Omental fat pad (tissue), 4 donors: ENCODE data around the gene JMJD1C. TPM values are rescaled to one million over a fixed set of nuclear protein-coding genes. Genes with fewer than 3 reads are reported as not detected.

Source experiments
- ATAC-seq: fragments of 150-250 bp; one replicate; pipeline ENCODE4 v1.9.1; 2016; ENCODE audit warnings: mild to moderate bottlenecking, moderate library complexity; ENCODE audit not compliant: low FRiP score
- DNase-seq: peaks from one replicate; pipeline ENCODE4 v3.0.0-alpha.2; 2019; ENCODE audit warnings: low spot score
- total RNA-seq, 4 donors: library from RNA; depleted of rRNA; stranded (reverse); fragments of >200 nt; gene quantifications; one replicate each; pipeline ENCODE4 v1.1.0, GENCODE V29; 2016
- TF ChIP-seq, protein P1 (sequence below), 3 donors: fragments of 450-650 bp; IDR thresholded peaks; one replicate each; pipeline ENCODE4 v1.5.1; 2016 to 2017; ENCODE audit warnings: antibody characterized with exemption in 3 of 3, mild to moderate bottlenecking in 3 of 3, moderate library complexity in 2 of 3

JMJD1C gene
- total RNA-seq, 4 donors from 2014 or later = 99.8 to 179 (median 149) TPM

DNA sequence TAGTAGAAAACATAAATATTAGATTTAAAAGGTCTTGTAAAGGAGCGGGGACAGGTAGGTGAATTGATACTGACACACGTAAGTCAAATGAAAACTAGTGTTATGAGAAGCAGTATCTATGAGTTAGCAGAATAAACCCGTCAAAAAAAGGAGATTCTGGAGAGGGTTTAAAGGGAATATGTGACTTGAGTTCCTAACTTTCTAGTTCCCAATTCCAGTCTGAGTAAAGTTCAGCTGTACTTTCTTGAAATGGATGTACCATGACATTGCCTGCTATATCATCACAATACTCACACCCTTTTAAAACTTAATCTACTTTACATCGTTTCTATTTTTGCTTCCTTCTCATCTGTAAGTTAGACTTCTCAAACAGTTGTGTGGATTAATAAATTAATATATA is 210.5 kb downstream of the JMJD1C start:
- ATAC-seq (no peak), DNase-seq (no peak)
- TF ChIP-seq, protein P1, sequence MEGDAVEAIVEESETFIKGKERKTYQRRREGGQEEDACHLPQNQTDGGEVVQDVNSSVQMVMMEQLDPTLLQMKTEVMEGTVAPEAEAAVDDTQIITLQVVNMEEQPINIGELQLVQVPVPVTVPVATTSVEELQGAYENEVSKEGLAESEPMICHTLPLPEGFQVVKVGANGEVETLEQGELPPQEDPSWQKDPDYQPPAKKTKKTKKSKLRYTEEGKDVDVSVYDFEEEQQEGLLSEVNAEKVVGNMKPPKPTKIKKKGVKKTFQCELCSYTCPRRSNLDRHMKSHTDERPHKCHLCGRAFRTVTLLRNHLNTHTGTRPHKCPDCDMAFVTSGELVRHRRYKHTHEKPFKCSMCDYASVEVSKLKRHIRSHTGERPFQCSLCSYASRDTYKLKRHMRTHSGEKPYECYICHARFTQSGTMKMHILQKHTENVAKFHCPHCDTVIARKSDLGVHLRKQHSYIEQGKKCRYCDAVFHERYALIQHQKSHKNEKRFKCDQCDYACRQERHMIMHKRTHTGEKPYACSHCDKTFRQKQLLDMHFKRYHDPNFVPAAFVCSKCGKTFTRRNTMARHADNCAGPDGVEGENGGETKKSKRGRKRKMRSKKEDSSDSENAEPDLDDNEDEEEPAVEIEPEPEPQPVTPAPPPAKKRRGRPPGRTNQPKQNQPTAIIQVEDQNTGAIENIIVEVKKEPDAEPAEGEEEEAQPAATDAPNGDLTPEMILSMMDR (IDR thresholded peaks at IDR 0.05) = no peak

DNA sequence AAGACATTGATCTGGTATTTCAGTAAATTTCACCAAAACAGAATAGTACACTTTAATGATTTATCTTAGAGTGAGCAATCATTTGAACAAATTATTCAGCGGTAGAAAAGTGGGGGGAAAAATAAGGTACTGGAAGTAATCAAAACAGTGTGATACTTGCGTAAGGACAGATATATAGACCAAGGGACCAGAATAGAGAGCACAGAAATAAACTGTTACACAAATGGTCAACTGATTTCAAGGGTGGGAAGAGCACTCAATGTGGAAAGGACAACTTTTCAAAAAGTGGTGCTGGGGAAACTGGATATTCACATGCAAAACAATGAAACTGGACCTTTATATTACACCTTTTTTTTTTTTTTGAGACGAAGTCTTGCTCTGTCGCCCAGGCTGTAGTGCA is 212.7 kb downstream of the JMJD1C start:
- TF ChIP-seq, protein P1 (IDR thresholded peaks at IDR 0.05) = no peak
- no peak for ATAC-seq
- DNase-seq = no peak

DNA sequence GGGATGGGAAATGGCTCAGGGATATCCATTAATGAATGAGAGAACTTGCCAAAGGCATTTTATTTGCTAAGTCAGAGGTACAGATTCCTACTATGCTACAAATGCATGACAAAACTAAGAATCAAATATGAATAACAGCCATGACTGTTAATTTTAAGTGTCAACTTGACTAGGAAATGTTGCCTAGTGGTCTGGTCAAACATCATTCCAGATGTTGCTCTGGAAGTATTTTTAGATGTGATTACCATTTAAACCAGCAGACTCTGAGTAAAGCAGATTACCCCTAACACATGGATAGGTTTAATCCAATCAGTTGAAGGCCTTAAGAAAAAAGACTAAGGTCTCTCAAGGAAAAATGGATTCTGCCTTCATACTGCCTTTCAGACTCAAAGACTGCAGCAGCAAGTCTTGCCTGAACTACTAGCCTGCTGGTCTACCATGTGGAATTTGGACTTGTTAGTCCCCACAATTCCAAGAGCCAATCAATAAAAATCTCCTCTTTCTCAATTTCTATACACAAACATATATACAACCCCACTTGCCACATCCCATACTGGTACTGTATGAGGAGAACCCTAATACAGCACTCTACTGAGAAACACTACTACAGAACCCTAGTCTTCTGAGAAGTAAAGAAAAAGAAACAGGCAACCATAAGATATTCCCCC is 213.5 kb downstream of the JMJD1C start:
- TF ChIP-seq, protein P1 (IDR thresholded peaks at IDR 0.05) = no peak
- ATAC-seq = no peak
- no peak for DNase-seq

DNA sequence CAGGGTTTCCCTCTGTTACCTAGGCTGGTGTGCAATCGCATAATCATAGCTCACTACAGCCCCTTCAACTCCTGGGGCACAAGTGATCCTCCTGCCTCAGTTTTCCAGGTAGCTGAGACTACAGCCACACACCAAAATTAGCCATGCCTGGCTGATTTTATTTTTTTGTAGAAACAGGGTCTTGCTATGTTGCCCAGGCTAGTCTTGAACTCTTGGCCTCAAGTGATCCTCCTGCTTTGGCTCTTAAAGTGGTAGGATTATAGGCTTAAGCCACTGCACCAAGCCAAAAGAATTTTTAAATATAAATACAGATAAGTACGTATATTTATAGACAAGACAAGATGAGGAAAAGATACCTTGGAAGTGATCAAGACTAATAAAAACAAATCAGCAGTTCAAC is 215.7 kb downstream of the JMJD1C start:
- DNase-seq = no peak
- ATAC-seq = no peak
- TF ChIP-seq, protein P1 (IDR thresholded peaks at IDR 0.05) = no peak

DNA sequence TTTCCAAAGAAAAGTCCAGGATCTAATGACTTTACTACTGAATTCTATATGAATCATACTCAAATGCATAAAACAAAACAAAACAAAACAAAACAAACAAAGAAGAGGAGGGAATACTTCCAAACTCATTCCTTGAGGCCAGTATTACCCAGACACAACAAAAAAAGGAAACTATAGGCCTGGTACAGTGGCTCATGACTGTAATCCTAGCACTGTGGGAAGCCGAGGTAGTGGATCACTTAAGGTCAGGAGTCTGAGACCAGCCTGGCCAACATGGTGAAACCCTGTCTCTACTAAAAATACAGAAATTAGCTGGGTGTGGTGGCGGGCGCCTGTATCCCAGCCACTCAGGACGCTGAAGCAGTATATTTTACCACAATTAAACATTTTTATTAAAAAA is 218.0 kb downstream of the JMJD1C start:
- DNase-seq (no peak), ATAC-seq (no peak)
- TF ChIP-seq, protein P1 (IDR thresholded peaks at IDR 0.05) = no peak

DNA sequence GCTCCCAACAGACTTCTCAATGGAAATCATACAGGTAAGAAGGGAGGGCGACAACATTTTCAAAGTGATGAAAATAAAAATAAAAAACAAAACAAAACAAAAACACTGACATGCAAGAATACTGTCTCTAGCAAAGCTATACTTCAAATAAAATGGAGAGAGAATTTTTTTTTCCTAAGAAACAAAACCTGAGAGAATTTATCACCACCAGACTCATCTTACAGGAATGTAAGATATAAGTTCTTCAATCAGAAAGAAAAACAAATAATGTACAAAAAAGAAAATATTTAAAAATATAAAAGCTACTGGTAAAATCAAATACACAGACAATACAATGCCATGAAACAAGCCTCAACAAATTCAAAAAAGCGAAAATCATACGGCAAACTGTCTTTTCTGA is 219.4 kb downstream of the JMJD1C start:
- no peak for ATAC-seq
- TF ChIP-seq, protein P1 (IDR thresholded peaks at IDR 0.05) = no peak
- no peak for DNase-seq

DNA sequence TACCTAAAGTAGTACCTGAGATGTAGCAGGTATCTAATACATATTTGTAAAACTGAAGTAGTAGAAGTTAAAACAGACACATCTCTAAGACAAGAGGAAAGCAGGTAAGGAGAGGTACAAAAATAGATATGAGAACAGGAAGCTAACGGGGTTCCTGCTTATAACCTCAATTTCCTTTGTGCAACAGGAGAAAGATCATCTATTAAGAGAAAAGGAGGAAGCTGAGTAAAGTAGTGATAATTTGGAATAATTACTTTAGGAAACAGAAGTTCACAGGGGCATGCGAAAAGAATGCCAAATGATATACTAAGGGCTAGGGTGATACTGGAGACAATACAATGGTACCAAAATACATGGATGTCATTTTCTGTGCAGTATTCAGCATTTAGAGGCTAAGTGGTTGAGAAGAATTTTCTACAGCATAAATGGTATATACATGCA is 223.9 kb downstream of the JMJD1C start:
- DNase-seq = no peak
- ATAC-seq = no peak

More for the DNA sequence above, 223.9 kb downstream of the JMJD1C start:
- TF ChIP-seq, protein P1 (IDR thresholded peaks at IDR 0.05) = no peak
